ENCODE measurements around the gene SNN.

SNN gene

GRCh38 chr16:11635679-11636171 is 32.5 kb upstream of the SNN start:
- no peak for TF ChIP-seq CTCF (IDR thresholded peaks at IDR 0.05; ENCODE audit: low read depth, low read length)
- DNase-seq (ENCODE audit: extremely low read depth, low read depth): no peak

DNA sequence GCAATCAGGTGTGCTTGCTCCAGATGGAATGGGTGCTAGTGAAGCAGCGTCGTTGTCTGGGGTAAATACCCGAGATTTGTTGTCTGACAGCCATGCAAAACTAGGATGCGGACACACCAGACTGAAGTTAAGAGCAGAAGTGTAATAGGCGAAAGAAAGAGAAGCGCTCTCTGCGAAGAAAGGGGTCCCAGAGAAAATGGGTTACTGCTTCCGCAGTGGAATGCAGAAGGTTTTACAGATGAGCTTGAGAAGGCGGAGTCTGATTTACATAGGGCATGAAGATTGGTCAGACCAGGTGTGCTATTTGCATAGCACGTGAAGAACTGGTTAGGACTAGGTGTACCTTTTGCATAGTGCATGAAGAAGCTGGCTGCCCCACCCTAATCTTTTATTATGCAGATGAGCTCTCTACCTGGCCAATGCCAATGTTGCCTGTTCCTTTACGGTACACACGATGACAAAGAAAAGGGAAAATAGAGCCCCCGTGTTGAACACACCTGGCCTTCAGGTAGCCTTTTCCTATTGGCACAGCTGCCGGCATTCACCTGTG is 32.0 kb upstream of the SNN start:
- no peak for DNase-seq (ENCODE audit: extremely low read depth, low read depth)
- no peak for TF ChIP-seq CTCF (IDR thresholded peaks at IDR 0.05; ENCODE audit: low read depth, low read length)

GRCh38 chr16:11637320-11637719 is 30.9 kb upstream of the SNN start:
- DNase-seq (ENCODE audit: extremely low read depth, low read depth): no peak
- no peak for TF ChIP-seq CTCF (IDR thresholded peaks at IDR 0.05; ENCODE audit: low read depth, low read length)

DNA sequence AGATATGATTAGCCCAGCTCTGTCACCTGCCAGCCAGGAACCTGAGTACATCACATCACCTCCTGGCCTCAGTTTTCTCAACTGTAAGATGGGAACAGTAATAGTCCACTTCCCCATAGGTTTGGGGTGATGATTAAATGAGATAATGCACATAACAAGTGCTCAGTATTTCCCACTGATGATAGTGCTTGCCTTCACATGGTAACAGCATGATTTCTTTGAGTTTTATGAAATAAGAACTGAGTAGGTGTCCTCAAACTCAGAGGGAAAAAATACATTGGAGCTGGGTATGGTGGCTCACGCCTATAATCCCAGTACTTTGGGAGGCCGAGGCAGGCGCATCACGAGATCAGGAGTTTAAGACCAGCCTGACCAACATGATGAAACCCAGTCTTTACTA is 30.1 kb upstream of the SNN start:
- TF ChIP-seq CTCF (IDR thresholded peaks at IDR 0.05; ENCODE audit: low read depth, low read length): no peak
- no peak for DNase-seq (ENCODE audit: extremely low read depth, low read depth)

DNA sequence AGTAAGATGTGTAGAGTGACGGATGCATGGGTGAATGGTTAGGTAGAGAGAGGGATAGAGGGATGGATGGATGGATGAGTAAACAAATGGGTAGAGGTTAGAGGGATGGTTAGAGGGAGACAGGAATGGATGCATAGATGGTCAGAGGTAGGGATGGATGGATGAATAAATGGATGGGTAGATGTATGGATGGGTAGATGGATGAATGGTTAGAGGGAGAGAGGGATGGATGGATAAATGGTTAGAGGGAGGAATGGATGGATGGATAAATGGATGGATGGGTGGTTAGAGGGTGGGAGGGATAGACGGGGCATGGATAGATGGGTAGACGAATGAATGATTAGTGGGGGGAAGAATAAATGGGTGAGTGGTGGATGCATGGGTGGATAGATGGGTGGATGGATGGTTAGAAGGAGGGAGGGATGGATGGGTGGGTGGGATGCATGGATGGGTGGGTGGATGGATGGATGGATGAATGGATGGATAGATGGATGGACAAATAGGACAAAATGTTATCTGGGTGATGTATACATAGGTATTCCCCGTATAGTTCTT is 29.2 kb upstream of the SNN start:
- TF ChIP-seq CTCF (IDR thresholded peaks at IDR 0.05; ENCODE audit: low read depth, low read length): no peak
- no peak for DNase-seq (ENCODE audit: extremely low read depth, low read depth)

DNA sequence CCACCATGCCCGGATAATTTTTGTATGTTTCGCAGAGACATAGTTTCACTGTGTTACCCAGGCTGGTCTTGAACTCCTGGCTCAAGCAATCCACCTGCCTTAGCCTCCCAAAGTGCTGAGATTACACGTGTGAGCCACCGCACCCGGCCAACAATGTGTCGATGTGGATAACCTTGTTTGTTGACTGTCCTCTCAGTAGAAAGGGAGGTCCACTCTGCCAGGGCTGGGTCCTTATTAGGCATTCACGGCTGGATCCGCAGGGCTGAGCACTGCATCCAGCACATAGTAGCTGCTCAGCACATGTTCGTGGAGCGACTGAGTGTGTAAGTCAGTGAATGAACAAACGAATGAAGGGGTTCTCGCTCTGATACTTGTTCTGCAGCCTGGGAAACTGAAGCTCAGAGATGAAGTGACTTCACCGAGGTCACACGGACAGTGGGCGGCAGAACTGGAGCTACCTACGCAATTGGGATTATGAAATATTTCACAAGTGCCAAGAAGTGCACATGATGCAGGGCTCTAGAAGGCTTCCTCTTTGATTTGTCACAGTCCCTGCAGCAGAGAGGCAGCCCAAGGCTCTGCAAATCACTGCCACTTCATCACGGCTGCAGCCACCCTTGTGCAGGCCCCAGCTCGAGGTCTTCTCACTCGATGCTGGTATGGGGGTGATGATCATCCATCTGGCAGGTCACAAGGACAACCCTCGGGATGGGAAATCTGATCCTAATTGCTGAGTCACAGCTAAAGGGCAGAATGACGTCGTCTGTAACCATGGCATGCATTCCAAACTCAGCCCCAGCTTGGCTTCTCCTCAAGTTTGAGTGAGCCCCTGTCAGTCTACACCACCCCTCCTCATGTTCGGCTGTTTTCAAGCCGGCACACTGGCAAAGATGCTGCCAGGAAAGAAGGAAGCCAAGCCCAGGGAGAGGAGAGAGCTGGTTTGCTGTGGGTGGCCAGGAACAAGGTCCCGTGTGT is 28.0 kb upstream of the SNN start:
- DNase-seq (ENCODE audit: extremely low read depth, low read depth): peak; percentile 97
- TF ChIP-seq CTCF (IDR thresholded peaks at IDR 0.05; ENCODE audit: low read depth, low read length): no peak
